A549 (cell line): ENCODE results near the gene CFAP58. TPM values are rescaled to one million over a fixed set of nuclear protein-coding genes. Genes with fewer than 3 reads are reported as not detected.

Experiments used
- ATAC-seq, 2 experiments: fragments of 200-7000 bp in 1 of 2; fragments of >200 bp in 1 of 2; cut with Nextera tagmentation in 1 of 2; cut with Tn5 transposase in 1 of 2; 3 replicates each; pipeline versions ENCODE4 v1.8.0 to v1.9.1; 2018 to 2020; ENCODE audit warnings: mild to moderate bottlenecking in 1 of 2, moderate library complexity in 1 of 2
- CTCF ChIA-PET: fragments of 300-600 bp; sonication (Branson Sonifier 250); formaldehyde crosslinking; extraction: SDS; loops from one replicate; lab custom pipeline; 2021; ENCODE audit warnings: antibody characterized with exemption, inconsistent platforms; lab: Yijun Ruan, JAX
- POLR2A ChIA-PET: fragments of 350-600 bp; formaldehyde crosslinking; extraction: SDS; loops from one replicate; lab custom pipeline; 2021; ENCODE audit warnings: antibody characterized with exemption, inconsistent platforms; lab: Yijun Ruan, JAX
- DNase-seq, 2 experiments: peaks; one replicate each; pipeline versions ENCODE4 v3.0.0 to v3.0.0-alpha.2; 2011 to 2016; ENCODE audit warnings: low read depth in 1 of 2, low spot score in 1 of 2
- FAIRE-seq: peaks from 2 replicates; lab custom pipeline; 2011; peaks lifted over from hg19 to GRCh38; lab: Jason Lieb, UNC
- H3K27ac ChIP-seq, 2 experiments: fragments of >200 bp; sonication (Bioruptor Twin); formaldehyde crosslinking; 3 replicates each; pipeline ENCODE4 v1.5.1; 2016 to 2017
- H3K4me1 ChIP-seq: fragments of >200 bp; sonication (Bioruptor Twin); formaldehyde crosslinking; 3 replicates; pipeline ENCODE4 v1.6.1; 2016
- H3K4me2 ChIP-seq: fragments of >200 bp; sonication (Bioruptor Twin); formaldehyde crosslinking; 3 replicates; pipeline ENCODE4 v1.6.1; 2016
- H3K4me3 ChIP-seq: fragments of >200 bp; sonication (Bioruptor Twin); formaldehyde crosslinking; 3 replicates; pipeline ENCODE4 v1.5.1; 2016
- H3K9me3 ChIP-seq: fragments of >200 bp; sonication (Bioruptor Twin); formaldehyde crosslinking; 3 replicates; pipeline ENCODE4 v1.6.1; 2016
- ATOH8 ChIP-seq: fragments of 250-450 bp; sonication (Bioruptor Pico); IDR thresholded peaks from 2 replicates; pipeline ENCODE4 v1.5.0; 2020; ENCODE audit warnings: low read depth, mild to moderate bottlenecking, moderate library complexity
- BHLHE40 ChIP-seq: IDR thresholded peaks from 2 replicates; pipeline ENCODE4 v1.6.1; 2012; ENCODE audit warnings: low read depth, low read length, inconsistent platforms
- CBX8 ChIP-seq: fragments of 200-600 bp; sonication (generic); IDR thresholded peaks from 2 replicates; pipeline ENCODE4 v1.6.1; 2016
- CHD4 ChIP-seq: fragments of 200-600 bp; sonication (generic); IDR thresholded peaks from 2 replicates; pipeline ENCODE4 v1.6.1; 2016; ENCODE audit warnings: antibody characterized with exemption, mild to moderate bottlenecking, borderline replicate concordance
- EHF ChIP-seq: fragments of 250-450 bp; sonication (Bioruptor Pico); IDR thresholded peaks from 2 replicates; pipeline ENCODE4 v1.5.0; 2020; ENCODE audit warnings: mild to moderate bottlenecking
- EP300 ChIP-seq, 2 experiments: fragments of >200 bp; sonication (Bioruptor Twin); formaldehyde crosslinking; IDR thresholded peaks; 2 replicates in 1 of 2; 3 replicates in 1 of 2; pipeline ENCODE4 v1.6.1; 2016 to 2017
- FOSL2 ChIP-seq, 2 experiments: fragments of 450-650 bp in 1 of 2; fragments of >200 bp in 1 of 2; sonication (Bioruptor Twin) in 1 of 2; formaldehyde crosslinking; IDR thresholded peaks; 2 replicates each; pipeline versions ENCODE4 v1.5.0 to v1.6.1; 2016 to 2020; ENCODE audit warnings: mild to moderate bottlenecking in 1 of 2, moderate library complexity in 1 of 2
- HES2 ChIP-seq: fragments of >200 bp; sonication (Bioruptor Twin); formaldehyde crosslinking; IDR thresholded peaks from 2 replicates; pipeline ENCODE4 v1.6.1; 2016
- HOXB5 ChIP-seq: fragments of 250-450 bp; sonication (Bioruptor Pico); IDR thresholded peaks from 2 replicates; pipeline ENCODE4 v1.5.0; 2020; ENCODE audit warnings: mild to moderate bottlenecking, moderate library complexity
- JUN ChIP-seq, 2 experiments: fragments of >200 bp; sonication (Bioruptor Twin); formaldehyde crosslinking; IDR thresholded peaks; 2 replicates in 1 of 2; 3 replicates in 1 of 2; pipeline ENCODE4 v1.6.1; 2016 to 2017
- KDM5A ChIP-seq: fragments of 200-600 bp; sonication (generic); IDR thresholded peaks from 2 replicates; pipeline ENCODE4 v1.6.1; 2016; ENCODE audit warnings: antibody characterized with exemption, mild to moderate bottlenecking
- MYC ChIP-seq: IDR thresholded peaks from 2 replicates; pipeline ENCODE4 v1.6.1; 2012; ENCODE audit warnings: mild to moderate bottlenecking, inconsistent platforms, low read length, improper control_type of control experiment, borderline replicate concordance
- NFE2L2 ChIP-seq: fragments of 150-350 bp; conservative IDR thresholded peaks from 2 replicates; pipeline ENCODE4 v1.6.1; 2014; ENCODE audit warnings: low read length
- NPAS2 ChIP-seq: fragments of 250-450 bp; sonication (Bioruptor Pico); IDR thresholded peaks from 2 replicates; pipeline ENCODE4 v1.8.0; 2022; ENCODE audit warnings: mild to moderate bottlenecking, moderate library complexity, borderline replicate concordance
- NR3C1 ChIP-seq: fragments of >200 bp; sonication (Bioruptor Twin); formaldehyde crosslinking; IDR thresholded peaks from 3 replicates; pipeline ENCODE4 v1.6.1; 2017
- PHF8 ChIP-seq: fragments of 200-600 bp; sonication (generic); IDR thresholded peaks from 2 replicates; pipeline ENCODE4 v1.6.1; 2016; ENCODE audit warnings: low read depth, mild to moderate bottlenecking, antibody characterized with exemption, moderate library complexity, borderline replicate concordance
- RCOR1 ChIP-seq: fragments of 150-350 bp; IDR thresholded peaks from 2 replicates; pipeline ENCODE4 v1.6.1; 2014; ENCODE audit warnings: antibody characterized with exemption, low read length, low read depth
- RFX5 ChIP-seq: fragments of 450-650 bp; IDR thresholded peaks from 2 replicates; pipeline ENCODE4 v1.7.1; 2014; ENCODE audit warnings: antibody characterized with exemption, mild to moderate bottlenecking, moderate library complexity
- RNF2 ChIP-seq: fragments of 200-600 bp; sonication (generic); IDR thresholded peaks from 2 replicates; pipeline ENCODE4 v1.6.1; 2016; ENCODE audit warnings: low read depth, mild to moderate bottlenecking, antibody characterized with exemption, moderate library complexity, borderline replicate concordance
- SMC3 ChIP-seq: fragments of >200 bp; sonication (Bioruptor Twin); formaldehyde crosslinking; IDR thresholded peaks from 3 replicates; pipeline ENCODE4 v1.6.1; 2018; ENCODE audit warnings: inconsistent platforms
- TFCP2L1 ChIP-seq: fragments of 250-450 bp; sonication (Bioruptor Pico); IDR thresholded peaks from 2 replicates; pipeline ENCODE4 v1.5.0; 2021; ENCODE audit warnings: mild to moderate bottlenecking
- ZC3H11A ChIP-seq: fragments of 450-650 bp; IDR thresholded peaks from 2 replicates; pipeline ENCODE4 v1.6.1; 2014; ENCODE audit warnings: antibody characterized with exemption, mild to moderate bottlenecking
- ZNF302 ChIP-seq: fragments of 250-450 bp; sonication (Bioruptor Pico); IDR thresholded peaks from 2 replicates; pipeline ENCODE4 v1.9.0; 2021; ENCODE audit warnings: inconsistent platforms, mild to moderate bottlenecking, moderate library complexity
- ZSCAN20 ChIP-seq: fragments of 250-450 bp; sonication (Bioruptor Pico); IDR thresholded peaks from 2 replicates; pipeline ENCODE4 v1.8.0; 2022; ENCODE audit warnings: mild to moderate bottlenecking, moderate library complexity
- WGBS: methylation state at CpG from one replicate; pipeline ENCODE4 v1.1.6; 2017; ENCODE audit errors: missing lambda C conversion rate; 5-methylcytosine and 5-hydroxymethylcytosine counted together
- polyA plus RNA-seq, 4 experiments: library from polyadenylated mRNA; depleted of rRNA in 3 of 4; stranded (reverse); fragments of >200 nt; fragmentation: RNase III in 1 of 4; extraction: RNeasy Plus Mini Kit Qiagen cat#74134 plus additional on column Dnase treatment in 1 of 4; gene quantifications; 2 replicates in 3 of 4; 3 replicates in 1 of 4; pipeline ENCODE4 v1.2.3, GENCODE V29; 2011 to 2017
- TF ChIP-seq, protein P1 (sequence below): fragments of 250-450 bp; sonication (Bioruptor Pico); IDR thresholded peaks from 2 replicates; pipeline ENCODE4 v1.5.0; 2021; ENCODE audit warnings: mild to moderate bottlenecking, moderate library complexity, borderline replicate concordance
- TF ChIP-seq, protein P2 (sequence below): fragments of >200 bp; sonication (Bioruptor Twin); formaldehyde crosslinking; IDR thresholded peaks from 3 replicates; pipeline ENCODE4 v1.6.1; 2016

Gene CFAP58
- polyA plus RNA-seq, 2 of the 4 experiments (the other 2 are of a cell fraction), result 0.22 to 0.25 TPM

GRCh38 chr10:104472957-104473745 is 119.5 kb downstream of the CFAP58 start:
- H3K4me2 ChIP-seq, result no peak overlapping the region
- POLR2A ChIA-PET, result no interaction called here
- ATAC-seq (no peak), DNase-seq (no peak), FAIRE-seq (no peak)
- no peak overlapping the region for H3K27ac ChIP-seq
- TF ChIP-seq HOXB5, result no peak
- TF ChIP-seq JUN (IDR thresholded peaks at IDR 0.05), result no peak
- TF ChIP-seq TFCP2L1 (CRISPR knock-in tag), result no peak
- TF ChIP-seq HES2, result no peak
- TF ChIP-seq CHD4, result no peak
- TF ChIP-seq ZSCAN20 (CRISPR knock-in tag), result no peak
- TF ChIP-seq EP300 (IDR thresholded peaks at IDR 0.05), result no peak
- TF ChIP-seq ATOH8 (CRISPR knock-in tag), result no peak
- TF ChIP-seq ZC3H11A, result no peak
- TF ChIP-seq, protein P1, sequence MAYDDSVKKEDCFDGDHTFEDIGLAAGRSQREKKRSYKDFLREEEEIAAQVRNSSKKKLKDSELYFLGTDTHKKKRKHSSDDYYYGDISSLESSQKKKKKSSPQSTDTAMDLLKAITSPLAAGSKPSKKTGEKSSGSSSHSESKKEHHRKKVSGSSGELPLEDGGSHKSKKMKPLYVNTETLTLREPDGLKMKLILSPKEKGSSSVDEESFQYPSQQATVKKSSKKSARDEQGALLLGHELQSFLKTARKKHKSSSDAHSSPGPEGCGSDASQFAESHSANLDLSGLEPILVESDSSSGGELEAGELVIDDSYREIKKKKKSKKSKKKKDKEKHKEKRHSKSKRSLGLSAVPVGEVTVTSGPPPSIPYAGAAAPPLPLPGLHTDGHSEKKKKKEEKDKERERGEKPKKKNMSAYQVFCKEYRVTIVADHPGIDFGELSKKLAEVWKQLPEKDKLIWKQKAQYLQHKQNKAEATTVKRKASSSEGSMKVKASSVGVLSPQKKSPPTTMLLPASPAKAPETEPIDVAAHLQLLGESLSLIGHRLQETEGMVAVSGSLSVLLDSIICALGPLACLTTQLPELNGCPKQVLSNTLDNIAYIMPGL (CRISPR knock-in tag), result no peak
- H3K4me1 ChIP-seq, result no peaks in the 10 kb centered on the region
- CTCF ChIA-PET, result no interaction called here
- no peaks in the 10 kb centered on the region for H3K9me3 ChIP-seq
- 2% methylated on average over 2 of the region's 2 CpGs for WGBS
- no peak overlapping the region for H3K4me3 ChIP-seq

DNA sequence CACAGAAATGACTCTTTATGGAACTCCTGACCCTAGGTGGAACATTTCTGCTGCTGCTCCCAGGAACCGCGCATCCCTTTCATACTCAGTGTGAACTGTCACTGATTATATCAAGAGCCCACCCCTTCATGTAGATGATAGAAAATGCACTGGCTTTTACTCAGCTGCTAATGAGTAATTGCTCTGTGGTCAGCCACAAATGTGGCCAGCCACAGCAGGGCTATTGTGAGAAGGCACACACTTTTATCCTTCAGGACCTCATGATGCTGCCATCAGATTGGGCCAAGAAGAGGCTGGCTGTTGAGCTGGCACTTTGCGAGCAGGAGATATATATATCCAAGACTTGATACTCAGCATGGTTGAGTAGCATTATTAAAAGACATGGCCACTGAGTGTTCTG is 124.7 kb downstream of the CFAP58 start:
- DNase-seq (no peak), FAIRE-seq (no peak), ATAC-seq (no peak)
- no peak overlapping the region for H3K27ac ChIP-seq
- ChIA-PET CTCF (no interaction called here), POLR2A (no interaction called here)
- no peaks in the 10 kb centered on the region for H3K9me3 ChIP-seq
- WGBS, result 79% methylated on average over 3 of the region's 3 CpGs
- no peak overlapping the region for H3K4me3 ChIP-seq
- no peak for TF ChIP-seq CBX8
- no peak for TF ChIP-seq BHLHE40
- TF ChIP-seq NPAS2 (CRISPR knock-in tag), result no peak
- TF ChIP-seq, protein P2, sequence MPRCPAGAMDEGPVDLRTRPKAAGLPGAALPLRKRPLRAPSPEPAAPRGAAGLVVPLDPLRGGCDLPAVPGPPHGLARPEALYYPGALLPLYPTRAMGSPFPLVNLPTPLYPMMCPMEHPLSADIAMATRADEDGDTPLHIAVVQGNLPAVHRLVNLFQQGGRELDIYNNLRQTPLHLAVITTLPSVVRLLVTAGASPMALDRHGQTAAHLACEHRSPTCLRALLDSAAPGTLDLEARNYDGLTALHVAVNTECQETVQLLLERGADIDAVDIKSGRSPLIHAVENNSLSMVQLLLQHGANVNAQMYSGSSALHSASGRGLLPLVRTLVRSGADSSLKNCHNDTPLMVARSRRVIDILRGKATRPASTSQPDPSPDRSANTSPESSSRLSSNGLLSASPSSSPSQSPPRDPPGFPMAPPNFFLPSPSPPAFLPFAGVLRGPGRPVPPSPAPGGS, result no peak
- TF ChIP-seq PHF8, result no peak
- TF ChIP-seq EP300 (IDR thresholded peaks at IDR 0.05), result no peak
- no peak for TF ChIP-seq RFX5
- TF ChIP-seq ATOH8 (CRISPR knock-in tag), result no peak
- no peak for TF ChIP-seq NR3C1
- no peak for TF ChIP-seq SMC3
- TF ChIP-seq NFE2L2, result no peak
- no peak for TF ChIP-seq EHF
- TF ChIP-seq RNF2, result no peak
- TF ChIP-seq HOXB5, result no peak
- no peak for TF ChIP-seq ZNF302
- no peak for TF ChIP-seq KDM5A
- no peak for TF ChIP-seq FOSL2 (IDR thresholded peaks at IDR 0.05)
- TF ChIP-seq FOSL2 (CRISPR knock-in tag; IDR thresholded peaks at IDR 0.05), result no peak
- TF ChIP-seq MYC, result no peak
- TF ChIP-seq RCOR1, result no peak
- H3K4me1 ChIP-seq, result no peaks in the 10 kb centered on the region
- H3K4me2 ChIP-seq, result no peak overlapping the region
